Esophagus squamous epithelium (tissue), 4 donors: Measurements from ENCODE around the gene PTN.
"Not testable (repeated sequence)": the region's sequence is repeated elsewhere in the genome, so short reads cannot be mapped to it uniquely, and the experiment has no call there.

Experiments
- CTCF ChIP-seq, 6 experiments: fragments of 450-650 bp in 4 of 6; fragments of 200-600 bp in 2 of 6; sonication (generic) in 2 of 6; IDR thresholded peaks; one replicate each; pipeline ENCODE4 v1.5.1; 2016 to 2019; ENCODE audit warnings: antibody characterized with exemption in 6 of 6, mild to moderate bottlenecking in 4 of 6, moderate library complexity in 4 of 6
- POLR2A ChIP-seq, 4 donors: fragments of 450-650 bp; IDR thresholded peaks; one replicate each; pipeline ENCODE4 v1.6.1; 2017; ENCODE audit warnings: antibody characterized with exemption in 4 of 4, mild to moderate bottlenecking in 4 of 4, moderate library complexity in 3 of 4

- not testable (repeated sequence) for TF ChIP-seq CTCF, POLR2A (IDR thresholded peaks at IDR 0.05)
Measured at GRCh38 chr7:137239186-137239585, 104.3 kb downstream of the PTN start.
